HG03159 (cell line): Measurements from ENCODE around the gene CGB5.

Experiments
- ATAC-seq: cut with Tn5 transposase; IDR thresholded peaks from one replicate; pipeline ENCODE4 v1.9.1; 2021; ENCODE audit warnings: mild to moderate bottlenecking, moderate library complexity; ENCODE audit not compliant: unreplicated experiment

CGB5 gene

DNA sequence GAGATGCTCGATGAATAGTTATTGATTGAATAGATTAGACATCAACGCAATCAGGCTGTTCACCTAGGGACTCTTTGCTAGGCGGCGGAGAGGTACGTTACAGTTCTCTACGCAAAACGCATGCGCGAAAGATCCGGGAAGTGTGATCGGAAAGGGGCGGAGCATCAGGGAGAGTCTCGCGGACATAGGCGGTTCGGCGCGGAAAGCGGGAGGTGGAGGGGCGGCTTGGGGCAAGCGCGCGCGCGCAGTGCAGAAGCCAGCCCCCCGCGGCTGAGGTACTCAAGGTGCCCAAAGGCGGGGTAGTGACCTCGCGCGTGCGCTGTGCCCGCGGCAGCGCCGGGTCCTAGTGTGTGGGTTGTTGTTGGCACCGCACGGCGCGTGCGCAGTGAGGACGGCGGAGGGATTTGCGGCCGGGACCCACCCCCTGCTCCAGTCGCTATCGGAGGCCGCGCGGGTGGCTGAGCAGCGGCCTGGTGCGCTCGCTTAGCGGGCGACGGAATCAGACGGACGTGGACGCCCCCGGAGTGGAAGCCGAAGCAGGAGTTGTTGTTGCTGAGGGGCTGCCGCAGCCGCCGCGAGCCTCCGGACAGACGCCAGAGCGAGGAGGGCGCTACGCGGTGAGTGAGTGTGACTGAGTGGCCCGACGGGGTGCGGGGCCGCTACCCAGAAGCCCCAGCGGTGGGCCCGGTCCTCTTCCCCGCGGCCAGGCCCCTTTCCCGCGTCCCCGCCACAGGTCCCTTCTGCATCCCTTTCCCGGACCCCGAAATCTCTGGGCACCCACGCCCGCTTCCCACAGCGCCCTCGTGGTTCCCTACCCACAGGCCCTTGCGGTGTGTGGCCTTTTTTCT lies 41.6 kb downstream of the CGB5 start, which contains the start of gene SNRNP70:
TSS of gene SNRNP70 (plus strand) at position 432 of the 848 bp plus-strand sequence. CDS start 964 bp downstream, outside the sequence.
- ATAC-seq: peak; percentile 86

DNA sequence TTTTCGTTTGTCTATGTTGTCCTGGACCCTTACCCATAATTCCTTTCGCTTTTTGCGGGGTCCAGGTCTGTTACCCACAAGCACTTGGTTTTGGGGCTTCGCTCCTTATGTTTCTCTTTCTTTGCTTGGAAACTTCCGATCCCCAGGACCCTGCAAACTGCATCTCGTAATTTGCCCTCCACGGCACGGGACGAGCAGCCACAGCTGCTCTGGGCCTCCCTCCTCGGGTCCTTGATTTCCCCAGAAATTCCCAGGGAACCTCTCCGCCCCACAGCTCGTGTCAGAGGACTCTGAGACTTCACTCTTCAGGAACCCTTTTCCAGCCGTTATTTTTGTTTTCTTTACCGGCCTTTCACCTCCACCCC lies 42.2 kb downstream of the CGB5 start:
- ATAC-seq: no peak

DNA sequence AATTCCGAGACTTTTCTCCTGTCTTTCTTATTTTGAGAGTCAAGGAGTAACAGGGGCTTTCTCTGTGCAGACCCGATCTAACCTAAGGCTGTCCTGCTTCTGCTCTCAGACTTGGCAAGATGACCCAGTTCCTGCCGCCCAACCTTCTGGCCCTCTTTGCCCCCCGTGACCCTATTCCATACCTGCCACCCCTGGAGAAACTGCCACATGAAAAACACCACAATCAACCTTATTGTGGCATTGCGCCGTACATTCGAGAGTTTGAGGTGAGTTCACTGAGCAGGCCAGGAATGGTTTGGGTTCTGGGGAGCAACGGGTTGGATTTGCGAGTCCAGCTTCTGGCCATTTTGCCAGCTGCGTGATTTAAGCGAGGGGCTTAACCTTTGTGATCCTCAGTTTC lies 42.6 kb downstream of the CGB5 start:
- ATAC-seq: no peak

DNA sequence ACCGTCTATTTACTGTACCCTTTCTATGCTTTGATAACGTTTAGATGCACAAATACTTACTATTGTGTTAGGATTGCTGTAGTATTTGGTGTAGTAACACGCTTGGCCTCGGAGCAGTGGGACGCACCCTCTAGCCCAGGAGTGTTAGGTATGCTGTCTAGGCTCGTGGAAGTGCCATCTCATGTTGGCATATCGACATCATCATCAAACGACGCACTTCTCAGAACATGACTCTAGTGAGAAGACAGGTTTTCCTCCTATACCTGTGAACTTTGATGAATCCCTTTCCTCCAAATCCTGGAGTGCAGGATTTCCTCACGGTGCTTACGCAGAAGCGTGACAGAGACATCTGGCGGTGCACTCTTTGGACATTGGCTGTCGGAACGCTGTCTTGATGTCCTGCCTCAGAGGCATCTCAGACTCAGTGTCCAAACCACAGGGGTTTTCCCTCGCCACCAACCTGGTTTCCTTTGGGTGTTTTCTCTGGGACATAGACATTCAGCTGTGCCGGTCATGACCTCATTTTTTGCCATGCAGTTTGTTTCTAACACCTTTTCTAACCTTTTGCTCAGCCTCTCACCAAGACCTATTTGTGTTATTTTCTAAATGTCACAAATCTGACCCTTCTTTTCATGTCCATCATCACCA lies 47.9 kb downstream of the CGB5 start:
- no peak for ATAC-seq

DNA sequence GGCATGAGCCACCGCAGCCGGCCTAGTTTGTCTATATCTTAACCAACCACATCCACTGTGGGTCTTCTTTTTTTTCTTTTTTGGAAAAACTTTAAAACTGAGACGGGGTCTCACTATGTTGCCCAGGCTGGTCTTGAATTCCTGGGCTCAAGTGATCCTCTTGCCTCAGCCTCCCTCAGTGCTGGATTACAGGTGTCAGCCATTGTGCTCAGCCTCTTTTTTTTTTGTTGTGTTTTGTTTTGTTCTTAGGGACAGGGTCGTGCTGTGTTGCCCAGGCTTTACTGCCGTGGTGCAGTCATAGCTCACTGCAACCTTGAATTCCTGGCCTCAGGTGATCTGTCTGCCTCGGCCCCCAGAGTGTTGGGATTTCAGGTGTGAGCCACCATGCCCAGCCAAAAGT lies 49.0 kb downstream of the CGB5 start:
- no peak for ATAC-seq
